Subcutaneous abdominal adipose tissue (tissue), 5 donors: ENCODE results near the gene SPATA33.

Experiments
- H3K27ac ChIP-seq: one replicate; pipeline ENCODE4 v1.7.0; 2013; ENCODE audit warnings: low read depth, mild to moderate bottlenecking, inconsistent platforms, low read length, moderate library complexity
- H3K27me3 ChIP-seq, 5 donors: one replicate each; pipeline ENCODE4 v1.7.0; 2013; ENCODE audit warnings: low read length in 5 of 5, inconsistent platforms in 1 of 5; ENCODE audit not compliant: control insufficient read depth in 5 of 5, insufficient read depth in 4 of 5
- H3K36me3 ChIP-seq, 5 donors: one replicate each; pipeline ENCODE4 v1.7.0; 2013; ENCODE audit warnings: low read length in 5 of 5; ENCODE audit not compliant: control insufficient read depth in 5 of 5, insufficient read depth in 5 of 5
- H3K4me1 ChIP-seq, 5 donors: one replicate each; pipeline ENCODE4 v1.7.0; 2013; ENCODE audit warnings: low read length in 5 of 5, mild to moderate bottlenecking in 3 of 5, moderate library complexity in 1 of 5; ENCODE audit not compliant: control insufficient read depth in 5 of 5, insufficient read depth in 5 of 5
- H3K4me3 ChIP-seq, 5 donors: one replicate each; pipeline ENCODE4 v1.7.0; 2013; ENCODE audit warnings: low read length in 5 of 5, low read depth in 1 of 5
- H3K9ac ChIP-seq, 5 donors: one replicate each; pipeline ENCODE4 v1.7.0; 2013; ENCODE audit warnings: low read length in 5 of 5, mild to moderate bottlenecking in 4 of 5, moderate library complexity in 3 of 5
- H3K9me3 ChIP-seq, 5 donors: one replicate each; pipeline ENCODE4 v1.7.0; 2013; ENCODE audit warnings: low read length in 5 of 5; ENCODE audit not compliant: control insufficient read depth in 5 of 5
- donor health status: healthy.
- donor health status: healthy.
- donor health status: healthy.
- donor health status: healthy.
- donor health status: healthy.

The SPATA33 gene

GRCh38 chr16:89643769-89644300 lies 13.8 kb upstream of the SPATA33 start:
- Histone ChIP-seq H3K4me1 (peaks cover 0 to 19% (median 11%) of the 10 kb centered on the region in 5 donors), H3K9me3 (no peaks in the 10 kb centered on the region), H3K9ac (no peak overlapping the region), H3K4me3 (no peak overlapping the region), H3K36me3 (peaks cover 0 to 38% (median 36%) of the 10 kb centered on the region in 5 donors), H3K27ac (no peak overlapping the region), H3K27me3 (peaks cover 0 to 3% (median 0%) of the 10 kb centered on the region in 5 donors)

- H3K4me1 ChIP-seq = peaks cover 0 to 18% (median 10%) of the 10 kb centered on the region in 5 donors
- H3K27ac ChIP-seq = no peak overlapping the region
- peaks cover 0 to 47% (median 37%) of the 10 kb centered on the region in 5 donors for H3K36me3 ChIP-seq
- H3K4me3 ChIP-seq = no peak overlapping the region
- H3K27me3 ChIP-seq = peaks cover 0 to 3% (median 0%) of the 10 kb centered on the region in 5 donors
- no peak overlapping the region for H3K9ac ChIP-seq
- H3K9me3 ChIP-seq = no peaks in the 10 kb centered on the region
Observed at GRCh38 chr16:89645122-89645521, 12.5 kb upstream of the SPATA33 start.

- no peaks in the 10 kb centered on the region for H3K9me3 ChIP-seq
- H3K36me3 ChIP-seq = peaks cover 0 to 56% (median 43%) of the 10 kb centered on the region in 5 donors
- H3K27me3 ChIP-seq = peaks cover 0 to 3% (median 0%) of the 10 kb centered on the region in 5 donors
- no peak overlapping the region for H3K27ac ChIP-seq
- H3K9ac ChIP-seq = no peak overlapping the region
- peaks cover 0 to 6% (median 0%) of the 10 kb centered on the region in 5 donors for H3K4me1 ChIP-seq
- H3K4me3 ChIP-seq = no peak overlapping the region
Observed at GRCh38 chr16:89646270-89646669, 11.4 kb upstream of the SPATA33 start.

- Histone ChIP-seq H3K36me3 (peaks cover 0 to 62% (median 46%) of the 10 kb centered on the region in 5 donors), H3K27ac (no peak overlapping the region), H3K4me3 (no peak overlapping the region)
Observed at GRCh38 chr16:89646906-89647305, 10.7 kb upstream of the SPATA33 start.

GRCh38 chr16:89651584-89651983 lies 6.1 kb upstream of the SPATA33 start:
- Histone ChIP-seq H3K36me3 (peaks cover 0 to 55% (median 34%) of the 10 kb centered on the region in 5 donors), H3K4me1 (peaks cover 2 to 5% (median 3%) of the 10 kb centered on the region in 5 donors), H3K9me3 (no peaks in the 10 kb centered on the region), H3K27me3 (no peaks in the 10 kb centered on the region), H3K4me3 (no peak overlapping the region), H3K9ac (no peak overlapping the region), H3K27ac (no peak overlapping the region)

More at GRCh38 chr16:89646906-89647305, 10.7 kb upstream of the SPATA33 start:
- Histone ChIP-seq H3K9ac (no peak overlapping the region), H3K9me3 (no peaks in the 10 kb centered on the region), H3K27me3 (no peaks in the 10 kb centered on the region), H3K4me1 (peaks cover 0 to 6% (median 0%) of the 10 kb centered on the region in 5 donors)

GRCh38 chr16:89653656-89654295 lies 3.9 kb upstream of the SPATA33 start:
- Histone ChIP-seq H3K27ac (no peak overlapping the region), H3K9me3 (no peaks in the 10 kb centered on the region), H3K4me1 (peaks cover 5 to 21% (median 18%) of the 10 kb centered on the region in 5 donors), H3K36me3 (peaks cover 0 to 40% (median 22%) of the 10 kb centered on the region in 5 donors), H3K9ac (no peak overlapping the region), H3K27me3 (no peaks in the 10 kb centered on the region), H3K4me3 (no peak overlapping the region)

GRCh38 chr16:89655062-89655643 lies 2.5 kb upstream of the SPATA33 start:
- no peak overlapping the region for H3K4me3 ChIP-seq
- no peaks in the 10 kb centered on the region for H3K27me3 ChIP-seq
- H3K36me3 ChIP-seq = peaks cover 0 to 31% (median 20%) of the 10 kb centered on the region in 5 donors
- peaks cover 6 to 25% (median 22%) of the 10 kb centered on the region in 5 donors for H3K4me1 ChIP-seq
- H3K9me3 ChIP-seq = no peaks in the 10 kb centered on the region
- no peak overlapping the region for H3K27ac ChIP-seq
- no peak overlapping the region for H3K9ac ChIP-seq

GRCh38 chr16:89656435-89657121 lies 1.1 kb upstream of the SPATA33 start:
- Histone ChIP-seq H3K4me3 (peak overlapping the region; percentile 15 to 93 (median 86)), H3K36me3 (peaks cover 0 to 31% (median 14%) of the 10 kb centered on the region in 5 donors), H3K27me3 (no peaks in the 10 kb centered on the region), H3K9me3 (no peaks in the 10 kb centered on the region), H3K4me1 (peaks cover 6 to 25% (median 22%) of the 10 kb centered on the region in 5 donors), H3K9ac (peak overlapping the region in 4 of 5 donors; percentile 82 to 96 (median 90)), H3K27ac (no peak overlapping the region)

- H3K9ac ChIP-seq = peak overlapping the region; percentile 77 to 96 (median 89)
- no peaks in the 10 kb centered on the region for H3K27me3 ChIP-seq
- peak overlapping the region; percentile 17 for H3K27ac ChIP-seq
- peaks cover 0 to 26% (median 11%) of the 10 kb centered on the region in 5 donors for H3K36me3 ChIP-seq
- no peaks in the 10 kb centered on the region for H3K9me3 ChIP-seq
- H3K4me3 ChIP-seq = peak overlapping the region; percentile 82 to 93 (median 91)
- H3K4me1 ChIP-seq = peaks cover 6 to 25% (median 22%) of the 10 kb centered on the region in 5 donors
Observed at GRCh38 chr16:89658221-89658879, 714 bp downstream of the SPATA33 start.
